Suprapubic skin (tissue), 3 donors: ENCODE data around the gene OLA1.

ENCODE experiments used
- POLR2AphosphoS5 ChIP-seq, 3 donors: sonication (generic); formaldehyde crosslinking; IDR thresholded peaks; one replicate each; pipeline ENCODE4 v1.6.1; 2017; ENCODE audit warnings: antibody characterized with exemption in 3 of 3
- TF ChIP-seq, protein P1 (sequence below), 2 donors: fragments of 200-600 bp in 1 of 2; fragments of 450-650 bp in 1 of 2; sonication (generic) in 1 of 2; IDR thresholded peaks; one replicate each; pipeline ENCODE4 v1.5.1; 2016 to 2019; ENCODE audit warnings: antibody characterized with exemption in 2 of 2, mild to moderate bottlenecking in 1 of 2, moderate library complexity in 1 of 2

GRCh38 chr2:174067815-174068214 lies 180.5 kb downstream of the OLA1 start:
- TF ChIP-seq, protein P1, sequence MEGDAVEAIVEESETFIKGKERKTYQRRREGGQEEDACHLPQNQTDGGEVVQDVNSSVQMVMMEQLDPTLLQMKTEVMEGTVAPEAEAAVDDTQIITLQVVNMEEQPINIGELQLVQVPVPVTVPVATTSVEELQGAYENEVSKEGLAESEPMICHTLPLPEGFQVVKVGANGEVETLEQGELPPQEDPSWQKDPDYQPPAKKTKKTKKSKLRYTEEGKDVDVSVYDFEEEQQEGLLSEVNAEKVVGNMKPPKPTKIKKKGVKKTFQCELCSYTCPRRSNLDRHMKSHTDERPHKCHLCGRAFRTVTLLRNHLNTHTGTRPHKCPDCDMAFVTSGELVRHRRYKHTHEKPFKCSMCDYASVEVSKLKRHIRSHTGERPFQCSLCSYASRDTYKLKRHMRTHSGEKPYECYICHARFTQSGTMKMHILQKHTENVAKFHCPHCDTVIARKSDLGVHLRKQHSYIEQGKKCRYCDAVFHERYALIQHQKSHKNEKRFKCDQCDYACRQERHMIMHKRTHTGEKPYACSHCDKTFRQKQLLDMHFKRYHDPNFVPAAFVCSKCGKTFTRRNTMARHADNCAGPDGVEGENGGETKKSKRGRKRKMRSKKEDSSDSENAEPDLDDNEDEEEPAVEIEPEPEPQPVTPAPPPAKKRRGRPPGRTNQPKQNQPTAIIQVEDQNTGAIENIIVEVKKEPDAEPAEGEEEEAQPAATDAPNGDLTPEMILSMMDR (IDR thresholded peaks at IDR 0.05) = no peak
- no peak for TF ChIP-seq POLR2AphosphoS5 (IDR thresholded peaks at IDR 0.05)
